HG03520 (cell line): Measurements from ENCODE around the gene SELENOV.
A peak's percentile ranks its signal among the peaks of the same experiment; 100 is the strongest.

Experiments used
- ATAC-seq: cut with Tn5 transposase; IDR thresholded peaks from one replicate; pipeline ENCODE4 v1.9.1; 2021; ENCODE audit warnings: mild to moderate bottlenecking, moderate library complexity; ENCODE audit not compliant: unreplicated experiment

Gene SELENOV

GRCh38 chr19:39518975-39519374 is 4.0 kb downstream of the SELENOV start:
- ATAC-seq: no peak

GRCh38 chr19:39520541-39521484 is 5.9 kb downstream of the SELENOV start:
- no peak for ATAC-seq

- no peak for ATAC-seq
Measured at GRCh38 chr19:39524495-39524894, 9.6 kb downstream of the SELENOV start.

- ATAC-seq: no peak
Measured at GRCh38 chr19:39525205-39525604, 10.3 kb downstream of the SELENOV start.

- ATAC-seq: no peak
Measured at GRCh38 chr19:39531834-39532232, 16.9 kb downstream of the SELENOV start.

GRCh38 chr19:39532233-39533002 is 17.5 kb downstream of the SELENOV start, which contains the start of gene EID2B:
TSS of gene EID2B (minus strand) at chr19:39532852. CDS start at chr19:39532802, 50 bp downstream.
- ATAC-seq: peak; percentile 89

GRCh38 chr19:39533003-39533512 is 18.1 kb downstream of the SELENOV start:
- ATAC-seq: no peak

- ATAC-seq: no peak
Measured at GRCh38 chr19:39533791-39534190, 18.9 kb downstream of the SELENOV start.

- no peak for ATAC-seq
Measured at GRCh38 chr19:39539165-39539517, 24.2 kb downstream of the SELENOV start.

- peak; percentile 84 for ATAC-seq
Measured at GRCh38 chr19:39539518-39540332, 24.8 kb downstream of the SELENOV start, which contains the start of gene EID2. TSS of gene EID2 (minus strand) at chr19:39540161. CDS start at chr19:39540079, 82 bp downstream.

GRCh38 chr19:39540333-39540673 is 25.4 kb downstream of the SELENOV start:
- no peak for ATAC-seq

- ATAC-seq: no peak
Measured at GRCh38 chr19:39542206-39542605, 27.3 kb downstream of the SELENOV start.

- no peak for ATAC-seq
Measured at GRCh38 chr19:39543477-39543857, 28.5 kb downstream of the SELENOV start.

- no peak for ATAC-seq
Measured at GRCh38 chr19:39544226-39544903, 29.4 kb downstream of the SELENOV start.

- ATAC-seq: no peak
Measured at GRCh38 chr19:39544911-39545310, 30.0 kb downstream of the SELENOV start.

GRCh38 chr19:39546599-39546998 is 31.7 kb downstream of the SELENOV start:
- ATAC-seq: no peak

- no peak for ATAC-seq
Measured at GRCh38 chr19:39550197-39550596, 35.3 kb downstream of the SELENOV start.

- no peak for ATAC-seq
Measured at GRCh38 chr19:39553082-39553652, 38.2 kb downstream of the SELENOV start.

- ATAC-seq: no peak
Measured at GRCh38 chr19:39554701-39555311, 39.9 kb downstream of the SELENOV start.
